ENCODE results near the gene RNMT. TPM values are rescaled to one million over a fixed set of nuclear protein-coding genes. Genes with fewer than 3 reads are reported as not detected.

Gene RNMT
- total RNA-seq, 2 experiments from 2014 or later = 128 to 130 TPM

- POLR2A ChIA-PET = no interaction called here
- intact Hi-C loops (cut with DNase I, micrococcal nuclease) = no loop called here
- Histone ChIP-seq H3K27ac (ENCODE audit: low read depth in 1 of 2, low read length in 2 of 2) (no peak overlapping the region), H3K36me3 (ENCODE audit: insufficient read depth, low read length) (no peaks in the 10 kb centered on the region), H3K27me3 (ENCODE audit: control insufficient read depth in 1 of 2, insufficient read depth in 2 of 2, low read length in 2 of 2) (no peaks in the 10 kb centered on the region), H3K9me3 (ENCODE audit: control insufficient read depth in 1 of 2, insufficient read depth in 1 of 2, low read length in 2 of 2) (peaks cover 0 to 18% of the 10 kb centered on the region in 2 experiments), H3K4me3 (ENCODE audit: low read length) (no peak overlapping the region), H3K4me1 (ENCODE audit: insufficient read depth, low read length) (no peaks in the 10 kb centered on the region)
- no peak overlapping the region for H3K27ac Mint-ChIP-seq
- no peaks in the 10 kb centered on the region for H3K4me1 Mint-ChIP-seq (ENCODE audit: low read depth)
- DNase-seq = no peak
- H3K27me3 Mint-ChIP-seq = peaks cover 9% of the 10 kb centered on the region
- no peak for ATAC-seq (ENCODE audit: poor library complexity)
- H3K36me3 Mint-ChIP-seq (ENCODE audit: low read depth) = no peaks in the 10 kb centered on the region
- CTCF ChIA-PET = no interaction called here
- no peak for TF ChIP-seq CTCF (IDR thresholded peaks at IDR 0.05)
- no peak overlapping the region for H3K4me3 Mint-ChIP-seq
- H3K9me3 Mint-ChIP-seq = peaks cover 6% of the 10 kb centered on the region
Measured at GRCh38 chr18:13775058-13775457, 48.6 kb downstream of the RNMT start.

GRCh38 chr18:13791181-13791580 is 64.7 kb downstream of the RNMT start:
- DNase-seq = no peak
- CTCF ChIA-PET = no interaction called here
- Histone ChIP-seq H3K9me3 (ENCODE audit: control insufficient read depth in 1 of 2, insufficient read depth in 1 of 2, low read length in 2 of 2) (peaks cover 0 to 10% of the 10 kb centered on the region in 2 experiments), H3K4me3 (ENCODE audit: low read length) (no peak overlapping the region), H3K27me3 (ENCODE audit: control insufficient read depth in 1 of 2, insufficient read depth in 2 of 2, low read length in 2 of 2) (peaks cover 0 to 1% of the 10 kb centered on the region in 2 experiments), H3K27ac (ENCODE audit: low read depth in 1 of 2, low read length in 2 of 2) (no peak overlapping the region), H3K4me1 (ENCODE audit: insufficient read depth, low read length) (no peaks in the 10 kb centered on the region), H3K36me3 (ENCODE audit: insufficient read depth, low read length) (no peaks in the 10 kb centered on the region)
- POLR2A ChIA-PET = no interaction called here
- Mint-ChIP-seq H3K4me3 (no peak overlapping the region), H3K4me1 (ENCODE audit: low read depth) (no peaks in the 10 kb centered on the region), H3K27ac (no peak overlapping the region), H3K9me3 (peaks cover 7% of the 10 kb centered on the region), H3K36me3 (ENCODE audit: low read depth) (no peaks in the 10 kb centered on the region), H3K27me3 (peaks cover 17% of the 10 kb centered on the region)
- no peak for TF ChIP-seq CTCF (IDR thresholded peaks at IDR 0.05)
- intact Hi-C loops (cut with DNase I, micrococcal nuclease) = no loop called here
- no peak for ATAC-seq (ENCODE audit: poor library complexity)

GRCh38 chr18:13793819-13794218 is 67.3 kb downstream of the RNMT start:
- POLR2A ChIA-PET = no interaction called here
- Histone ChIP-seq H3K9me3 (ENCODE audit: control insufficient read depth in 1 of 2, insufficient read depth in 1 of 2, low read length in 2 of 2) (no peaks in the 10 kb centered on the region), H3K27me3 (ENCODE audit: control insufficient read depth in 1 of 2, insufficient read depth in 2 of 2, low read length in 2 of 2) (peaks cover 15 to 21% of the 10 kb centered on the region in 2 experiments), H3K36me3 (ENCODE audit: insufficient read depth, low read length) (no peaks in the 10 kb centered on the region), H3K4me3 (ENCODE audit: low read length) (no peak overlapping the region), H3K27ac (ENCODE audit: low read depth in 1 of 2, low read length in 2 of 2) (no peak overlapping the region), H3K4me1 (ENCODE audit: insufficient read depth, low read length) (no peaks in the 10 kb centered on the region)
- Mint-ChIP-seq H3K4me1 (ENCODE audit: low read depth) (no peaks in the 10 kb centered on the region), H3K9me3 (no peaks in the 10 kb centered on the region), H3K36me3 (ENCODE audit: low read depth) (no peaks in the 10 kb centered on the region), H3K27ac (no peak overlapping the region), H3K27me3 (peaks cover 40% of the 10 kb centered on the region), H3K4me3 (no peak overlapping the region)
- CTCF ChIA-PET = no interaction called here
- no peak for DNase-seq
- no peak for ATAC-seq (ENCODE audit: poor library complexity)
- TF ChIP-seq CTCF (IDR thresholded peaks at IDR 0.05) = no peak
- intact Hi-C loops (cut with DNase I, micrococcal nuclease) = no loop called here

Data from CD4-positive, alpha-beta T cell (primary cell).